IMR-90 (cell line): ENCODE data around the gene ANGEL1. TPM values are rescaled to one million over a fixed set of nuclear protein-coding genes. Genes with fewer than 3 reads are reported as not detected.

Experiments
- ATAC-seq: fragments of 200-7000 bp; cut with Tn5 transposase; 2 replicates; pipeline ENCODE4 v1.9.1; 2020; ENCODE audit warnings: low read depth, mild to moderate bottlenecking, moderate library complexity
- BruUV-seq: library from RNA; stranded (reverse); fragments of 400-500 nt; replicated peaks from 2 replicates; lab custom pipeline; 2021; lab: Mats Ljungman, UMichigan
- CTCF ChIA-PET: fragments of 300-600 bp; formaldehyde crosslinking; extraction: SDS; loops from one replicate; lab custom pipeline; 2021; ENCODE audit warnings: antibody characterized with exemption; lab: Yijun Ruan, JAX
- POLR2A ChIA-PET: fragments of 300-600 bp; sonication (Branson Sonifier 250); formaldehyde crosslinking; loops from one replicate; lab custom pipeline; 2022; ENCODE audit warnings: antibody characterized with exemption; ENCODE audit not compliant: unreplicated experiment; lab: Charles Lee
- DNase-seq: peaks from one replicate; pipeline ENCODE4 v3.0.0; 2013
- H2AFZ ChIP-seq: replicated peaks from 2 replicates; pipeline ENCODE3; 2013; ENCODE audit warnings: low read length, mild to moderate bottlenecking; ENCODE audit not compliant: poor library complexity
- H2AK5ac ChIP-seq: 2 replicates; pipeline ENCODE4 v1.6.1; 2013; ENCODE audit warnings: low read depth, low read length, inconsistent platforms
- H2AK9ac ChIP-seq: replicated peaks from 2 replicates; pipeline ENCODE3; 2013; ENCODE audit warnings: mild to moderate bottlenecking, low read depth, low read length, moderate library complexity; ENCODE audit not compliant: poor library complexity
- H2BK120ac ChIP-seq: 2 replicates; pipeline ENCODE4 v1.6.1; 2013; ENCODE audit warnings: low read depth, low read length, inconsistent platforms
- H2BK15ac ChIP-seq: 3 replicates; pipeline ENCODE4 v1.6.1; 2013; ENCODE audit warnings: low read depth, low read length, inconsistent platforms
- H2BK20ac ChIP-seq: 2 replicates; pipeline ENCODE4 v1.6.1; 2013; ENCODE audit warnings: low read depth, mild to moderate bottlenecking, inconsistent platforms, low read length, moderate library complexity
- H2BK5ac ChIP-seq: 2 replicates; pipeline ENCODE4 v1.6.1; 2013; ENCODE audit warnings: mild to moderate bottlenecking, low read depth, low read length, inconsistent platforms; ENCODE audit not compliant: poor library complexity, severe bottlenecking
- H3K14ac ChIP-seq: replicated peaks from 2 replicates; pipeline ENCODE4 v1.6.1; 2013; ENCODE audit warnings: low read depth, low read length, inconsistent platforms
- H3K18ac ChIP-seq: 2 replicates; pipeline ENCODE4 v1.6.1; 2013; ENCODE audit warnings: low read depth, low read length, control low read depth
- H3K23ac ChIP-seq: 2 replicates; pipeline ENCODE4 v1.6.1; 2013; ENCODE audit warnings: low read depth, low read length, inconsistent platforms
- H3K27ac ChIP-seq: 2 replicates; pipeline ENCODE4 v1.5.1; 2013; ENCODE audit warnings: mild to moderate bottlenecking, control low read depth, low read length; ENCODE audit not compliant: insufficient read depth
- H3K27me3 ChIP-seq: 2 replicates; pipeline ENCODE4 v1.6.1; 2013; ENCODE audit warnings: low read length; ENCODE audit not compliant: control insufficient read depth, insufficient read depth
- H3K36me3 ChIP-seq: 2 replicates; pipeline ENCODE4 v1.6.1; 2013; ENCODE audit warnings: low read length, mixed read lengths; ENCODE audit not compliant: control insufficient read depth, insufficient read depth
- H3K4ac ChIP-seq: 2 replicates; pipeline ENCODE4 v1.6.1; 2013; ENCODE audit warnings: low read depth, low read length, inconsistent platforms
- H3K4me1 ChIP-seq: 2 replicates; pipeline ENCODE4 v1.6.1; 2013; ENCODE audit warnings: low read length, mixed read lengths; ENCODE audit not compliant: control insufficient read depth, insufficient read depth
- H3K4me2 ChIP-seq: 2 replicates; pipeline ENCODE4 v1.6.1; 2013; ENCODE audit warnings: low read depth, mild to moderate bottlenecking, control low read depth, low read length, moderate library complexity
- H3K4me3 ChIP-seq: 2 replicates; pipeline ENCODE4 v1.5.1; 2013; ENCODE audit warnings: low read depth, mild to moderate bottlenecking, control low read depth, low read length, moderate library complexity; ENCODE audit not compliant: insufficient read depth
- H3K56ac ChIP-seq: 2 replicates; pipeline ENCODE4 v1.6.1; 2013; ENCODE audit warnings: low read length, inconsistent platforms; ENCODE audit not compliant: insufficient read depth; ENCODE audit errors: extremely low read depth
- H3K79me1 ChIP-seq, 2 experiments: 2 replicates each; pipeline ENCODE4 v1.6.1; 2013; ENCODE audit warnings: low read length in 2 of 2, inconsistent platforms in 1 of 2, low read depth in 1 of 2
- H3K9ac ChIP-seq: 2 replicates; pipeline ENCODE4 v1.6.1; 2013; ENCODE audit warnings: low read depth, low read length, control low read depth
- H3K9me1 ChIP-seq: 2 replicates; pipeline ENCODE4 v1.6.1; 2013; ENCODE audit warnings: low read length, inconsistent platforms; ENCODE audit not compliant: insufficient read depth
- H3K9me3 ChIP-seq: 2 replicates; pipeline ENCODE4 v1.6.1; 2013; ENCODE audit warnings: low read length; ENCODE audit not compliant: control insufficient read depth, insufficient read depth
- H4K20me1 ChIP-seq: 2 replicates; pipeline ENCODE4 v1.6.1; 2013; ENCODE audit warnings: low read length, inconsistent platforms; ENCODE audit not compliant: insufficient read depth
- H4K5ac ChIP-seq: 2 replicates; pipeline ENCODE4 v1.6.1; 2013; ENCODE audit warnings: mild to moderate bottlenecking, low read depth, low read length, control low read depth
- H4K8ac ChIP-seq, 2 experiments: 2 replicates each; pipeline ENCODE4 v1.6.1; 2013; ENCODE audit warnings: low read depth in 2 of 2, low read length in 2 of 2, control low read depth in 1 of 2, inconsistent platforms in 1 of 2
- H4K91ac ChIP-seq: 2 replicates; pipeline ENCODE4 v1.6.1; 2013; ENCODE audit warnings: low read depth, low read length, inconsistent platforms; ENCODE audit not compliant: insufficient read depth
- BHLHE40 ChIP-seq: fragments of 150-350 bp; IDR thresholded peaks from 2 replicates; pipeline ENCODE4 v1.6.1; 2016; ENCODE audit warnings: mild to moderate bottlenecking, low read depth, low read length
- CEBPB ChIP-seq: IDR thresholded peaks from 2 replicates; pipeline ENCODE4 v1.6.1; 2012; ENCODE audit warnings: low read depth, low read length, improper control_type of control experiment
- CHD1 ChIP-seq: IDR thresholded peaks from 2 replicates; pipeline ENCODE4 v1.6.1; 2012; ENCODE audit warnings: low read depth, low read length, improper control_type of control experiment
- ELK1 ChIP-seq: fragments of 150-350 bp; IDR thresholded peaks from 2 replicates; pipeline ENCODE4 v1.6.1; 2016; ENCODE audit warnings: low read depth, mild to moderate bottlenecking, low read length, moderate library complexity, borderline replicate concordance
- FOS ChIP-seq: fragments of 150-350 bp; IDR thresholded peaks from 2 replicates; pipeline ENCODE4 v1.6.1; 2016; ENCODE audit warnings: low read depth, low read length
- MAFK ChIP-seq: IDR thresholded peaks from 2 replicates; pipeline ENCODE4 v1.6.1; 2012; ENCODE audit warnings: low read depth, low read length, improper control_type of control experiment
- MAZ ChIP-seq: IDR thresholded peaks from 2 replicates; pipeline ENCODE4 v1.6.1; 2012; ENCODE audit warnings: low read depth, mild to moderate bottlenecking, low read length, improper control_type of control experiment, moderate library complexity, borderline replicate concordance
- MXI1 ChIP-seq: IDR thresholded peaks from 2 replicates; pipeline ENCODE4 v1.6.1; 2012; ENCODE audit warnings: low read depth, mild to moderate bottlenecking, low read length, moderate library complexity, borderline replicate concordance
- NFE2L2 ChIP-seq: fragments of 150-350 bp; IDR thresholded peaks from 2 replicates; pipeline ENCODE4 v1.6.1; 2016; ENCODE audit warnings: low read depth, mild to moderate bottlenecking, low read length
- POLR2A ChIP-seq: IDR thresholded peaks from 2 replicates; pipeline ENCODE4 v1.6.1; 2012; ENCODE audit warnings: mild to moderate bottlenecking, low read depth, low read length
- RAD21 ChIP-seq: IDR thresholded peaks from 2 replicates; pipeline ENCODE4 v1.6.1; 2012; ENCODE audit warnings: low read length, improper control_type of control experiment
- RCOR1 ChIP-seq: IDR thresholded peaks from 2 replicates; pipeline ENCODE4 v1.6.1; 2012; ENCODE audit warnings: mild to moderate bottlenecking, low read length, improper control_type of control experiment; ENCODE audit not compliant: insufficient replicate concordance
- RFX5 ChIP-seq: IDR thresholded peaks from 2 replicates; pipeline ENCODE4 v1.8.0; 2012; ENCODE audit warnings: low read depth, mild to moderate bottlenecking, low read length, moderate library complexity
- SMC3 ChIP-seq: fragments of 150-350 bp; IDR thresholded peaks from 2 replicates; pipeline ENCODE4 v1.6.1; 2016; ENCODE audit warnings: low read depth, mild to moderate bottlenecking, antibody characterized with exemption, low read length, moderate library complexity
- WGBS, 2 experiments: methylation state at CpG; one replicate each; pipeline versions ENCODE4 v1.1.5 to v1.1.7; 2013; ENCODE audit warnings: missing lambda C conversion rate in 2 of 2; ENCODE audit not compliant: insufficient read length in 1 of 2; ENCODE audit errors: extremely low coverage in 2 of 2; 5-methylcytosine and 5-hydroxymethylcytosine counted together
- dilution Hi-C: fragments of 300-500 bp; cut with HindIII; formaldehyde crosslinking; loops from one replicate; pipeline ENCODE4 v1.14.3; 2018; ENCODE audit warnings: low sequenced_read_pairs; ENCODE audit not compliant: unreplicated experiment
- in situ Hi-C: fragments of 300-500 bp; cut with MboI; formaldehyde crosslinking; loops from 3 replicates; pipeline ENCODE4 v1.14.3; 2019; ENCODE audit warnings: low sequenced_read_pairs, inconsistent platforms, mixed read lengths
- intact Hi-C: fragments of 100-400 bp; cut with micrococcal nuclease; formaldehyde crosslinking; loops from 2 replicates; pipeline ENCODE4 v1.10.0; 2022
- polyA plus RNA-seq, 3 experiments: library from polyadenylated mRNA; depleted of rRNA; stranded (reverse); fragments of >200 nt; gene quantifications; 2 replicates each; pipeline ENCODE4 v1.2.3, GENCODE V29; 2012; ENCODE audit warnings: low replicate concordance in 1 of 3
- total RNA-seq: library from RNA; depleted of rRNA; stranded (reverse); fragments of >200 nt; gene quantifications from 2 replicates; pipeline ENCODE4 v1.2.3, GENCODE V29; 2012
- TF ChIP-seq, protein P1 (sequence below): conservative IDR thresholded peaks from 2 replicates; pipeline ENCODE4 v1.5.1; 2012; ENCODE audit warnings: mild to moderate bottlenecking, low read depth, low read length, improper control_type of control experiment
- TF ChIP-seq, protein P2 (sequence below): fragments of 150-350 bp; IDR thresholded peaks from 2 replicates; pipeline ENCODE4 v1.6.1; 2017; ENCODE audit warnings: mild to moderate bottlenecking, antibody characterized with exemption, low read length, low read depth

The ANGEL1 gene
- total and polyA plus RNA-seq, 2 of the 4 experiments (the other 2 are of a cell fraction): 4.1 to 10.0 TPM

- in situ Hi-C loops (no loop called here), dilution Hi-C loops (no loop called here), intact Hi-C loops (no loop called here)
- Histone ChIP-seq H4K5ac (no peak overlapping the region), H3K14ac (no peak overlapping the region), H3K27me3 (no peaks in the 10 kb centered on the region), H2BK120ac (no peak overlapping the region), H3K36me3 (no peaks in the 10 kb centered on the region), H3K4me1 (no peaks in the 10 kb centered on the region), H2AK5ac (no peak overlapping the region), H2BK20ac (no peak overlapping the region), H3K9ac (no peak overlapping the region), H3K9me1 (no peaks in the 10 kb centered on the region), H3K18ac (no peak overlapping the region), H3K4me3 (no peak overlapping the region), H2AFZ (no peak overlapping the region), H4K20me1 (no peaks in the 10 kb centered on the region), H2BK5ac (no peak overlapping the region), H3K27ac (no peak overlapping the region), H4K8ac (no peak overlapping the region), H2AK9ac (no peak overlapping the region), H3K23ac (no peak overlapping the region), H4K91ac (no peak overlapping the region), H2BK15ac (no peak overlapping the region), H3K4me2 (no peak overlapping the region), H3K4ac (no peak overlapping the region), H3K79me1 (no peaks in the 10 kb centered on the region), H3K56ac (no peak overlapping the region), H3K9me3 (peaks cover 3% of the 10 kb centered on the region; the same call in 1 of the 2 replicates)
- DNase-seq: no peak
- no peak for TF ChIP-seq SMC3
- no peak for TF ChIP-seq CHD1
- TF ChIP-seq RCOR1: no peak
- TF ChIP-seq CEBPB: no peak
- no peak for TF ChIP-seq POLR2A
- TF ChIP-seq, protein P1, sequence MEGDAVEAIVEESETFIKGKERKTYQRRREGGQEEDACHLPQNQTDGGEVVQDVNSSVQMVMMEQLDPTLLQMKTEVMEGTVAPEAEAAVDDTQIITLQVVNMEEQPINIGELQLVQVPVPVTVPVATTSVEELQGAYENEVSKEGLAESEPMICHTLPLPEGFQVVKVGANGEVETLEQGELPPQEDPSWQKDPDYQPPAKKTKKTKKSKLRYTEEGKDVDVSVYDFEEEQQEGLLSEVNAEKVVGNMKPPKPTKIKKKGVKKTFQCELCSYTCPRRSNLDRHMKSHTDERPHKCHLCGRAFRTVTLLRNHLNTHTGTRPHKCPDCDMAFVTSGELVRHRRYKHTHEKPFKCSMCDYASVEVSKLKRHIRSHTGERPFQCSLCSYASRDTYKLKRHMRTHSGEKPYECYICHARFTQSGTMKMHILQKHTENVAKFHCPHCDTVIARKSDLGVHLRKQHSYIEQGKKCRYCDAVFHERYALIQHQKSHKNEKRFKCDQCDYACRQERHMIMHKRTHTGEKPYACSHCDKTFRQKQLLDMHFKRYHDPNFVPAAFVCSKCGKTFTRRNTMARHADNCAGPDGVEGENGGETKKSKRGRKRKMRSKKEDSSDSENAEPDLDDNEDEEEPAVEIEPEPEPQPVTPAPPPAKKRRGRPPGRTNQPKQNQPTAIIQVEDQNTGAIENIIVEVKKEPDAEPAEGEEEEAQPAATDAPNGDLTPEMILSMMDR: no peak
- no peak for TF ChIP-seq RFX5
- no peak for TF ChIP-seq BHLHE40
- no peak for TF ChIP-seq MAFK
- TF ChIP-seq MXI1: no peak
- TF ChIP-seq FOS: no peak
- TF ChIP-seq, protein P2, sequence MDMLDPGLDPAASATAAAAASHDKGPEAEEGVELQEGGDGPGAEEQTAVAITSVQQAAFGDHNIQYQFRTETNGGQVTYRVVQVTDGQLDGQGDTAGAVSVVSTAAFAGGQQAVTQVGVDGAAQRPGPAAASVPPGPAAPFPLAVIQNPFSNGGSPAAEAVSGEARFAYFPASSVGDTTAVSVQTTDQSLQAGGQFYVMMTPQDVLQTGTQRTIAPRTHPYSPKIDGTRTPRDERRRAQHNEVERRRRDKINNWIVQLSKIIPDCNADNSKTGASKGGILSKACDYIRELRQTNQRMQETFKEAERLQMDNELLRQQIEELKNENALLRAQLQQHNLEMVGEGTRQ: no peak
- TF ChIP-seq ELK1: no peak
- no peak for TF ChIP-seq MAZ
- no peak for TF ChIP-seq NFE2L2
- TF ChIP-seq RAD21: no peak
- no TSS peak for BruUV-seq
- CTCF ChIA-PET: no interaction called here
- WGBS, 2 experiments: no CpG with 5 or more reads among the region's 1 CpG
- POLR2A ChIA-PET: no interaction called here
- no peak for ATAC-seq
Measured at GRCh38 chr14:76741074-76741473, 71.6 kb downstream of the ANGEL1 start.
